IMR-90 (cell line): Measurements from ENCODE around the gene DHCR24. TPM values are rescaled to one million over a fixed set of nuclear protein-coding genes. Genes with fewer than 3 reads are reported as not detected.
A peak's percentile ranks its signal among the peaks of the same experiment; 100 is the strongest.

Experiments
- ATAC-seq: fragments of 200-7000 bp; cut with Tn5 transposase; 2 replicates; pipeline ENCODE4 v1.9.1; 2020; ENCODE audit warnings: low read depth, mild to moderate bottlenecking, moderate library complexity
- BruUV-seq: library from RNA; stranded (reverse); fragments of 400-500 nt; replicated peaks from 2 replicates; lab custom pipeline; 2021; lab: Mats Ljungman, UMichigan
- CTCF ChIA-PET: fragments of 300-600 bp; formaldehyde crosslinking; extraction: SDS; loops from one replicate; lab custom pipeline; 2021; ENCODE audit warnings: antibody characterized with exemption; lab: Yijun Ruan, JAX
- POLR2A ChIA-PET: fragments of 300-600 bp; sonication (Branson Sonifier 250); formaldehyde crosslinking; loops from one replicate; lab custom pipeline; 2022; ENCODE audit warnings: antibody characterized with exemption; ENCODE audit not compliant: unreplicated experiment; lab: Charles Lee
- DNase-seq: peaks from one replicate; pipeline ENCODE4 v3.0.0; 2013
- H2AFZ ChIP-seq: replicated peaks from 2 replicates; pipeline ENCODE3; 2013; ENCODE audit warnings: low read length, mild to moderate bottlenecking; ENCODE audit not compliant: poor library complexity
- H2AK5ac ChIP-seq: 2 replicates; pipeline ENCODE4 v1.6.1; 2013; ENCODE audit warnings: low read depth, low read length, inconsistent platforms
- H2AK9ac ChIP-seq: replicated peaks from 2 replicates; pipeline ENCODE3; 2013; ENCODE audit warnings: mild to moderate bottlenecking, low read depth, low read length, moderate library complexity; ENCODE audit not compliant: poor library complexity
- H2BK120ac ChIP-seq: 2 replicates; pipeline ENCODE4 v1.6.1; 2013; ENCODE audit warnings: low read depth, low read length, inconsistent platforms
- H2BK15ac ChIP-seq: 3 replicates; pipeline ENCODE4 v1.6.1; 2013; ENCODE audit warnings: low read depth, low read length, inconsistent platforms
- H2BK20ac ChIP-seq: 2 replicates; pipeline ENCODE4 v1.6.1; 2013; ENCODE audit warnings: low read depth, mild to moderate bottlenecking, inconsistent platforms, low read length, moderate library complexity
- H2BK5ac ChIP-seq: 2 replicates; pipeline ENCODE4 v1.6.1; 2013; ENCODE audit warnings: mild to moderate bottlenecking, low read depth, low read length, inconsistent platforms; ENCODE audit not compliant: poor library complexity, severe bottlenecking
- H3K14ac ChIP-seq: replicated peaks from 2 replicates; pipeline ENCODE4 v1.6.1; 2013; ENCODE audit warnings: low read depth, low read length, inconsistent platforms
- H3K18ac ChIP-seq: 2 replicates; pipeline ENCODE4 v1.6.1; 2013; ENCODE audit warnings: low read depth, low read length, control low read depth
- H3K23ac ChIP-seq: 2 replicates; pipeline ENCODE4 v1.6.1; 2013; ENCODE audit warnings: low read depth, low read length, inconsistent platforms
- H3K27ac ChIP-seq: 2 replicates; pipeline ENCODE4 v1.5.1; 2013; ENCODE audit warnings: mild to moderate bottlenecking, control low read depth, low read length; ENCODE audit not compliant: insufficient read depth
- H3K27me3 ChIP-seq: 2 replicates; pipeline ENCODE4 v1.6.1; 2013; ENCODE audit warnings: low read length; ENCODE audit not compliant: control insufficient read depth, insufficient read depth
- H3K36me3 ChIP-seq: 2 replicates; pipeline ENCODE4 v1.6.1; 2013; ENCODE audit warnings: low read length, mixed read lengths; ENCODE audit not compliant: control insufficient read depth, insufficient read depth
- H3K4ac ChIP-seq: 2 replicates; pipeline ENCODE4 v1.6.1; 2013; ENCODE audit warnings: low read depth, low read length, inconsistent platforms
- H3K4me1 ChIP-seq: 2 replicates; pipeline ENCODE4 v1.6.1; 2013; ENCODE audit warnings: low read length, mixed read lengths; ENCODE audit not compliant: control insufficient read depth, insufficient read depth
- H3K4me2 ChIP-seq: 2 replicates; pipeline ENCODE4 v1.6.1; 2013; ENCODE audit warnings: low read depth, mild to moderate bottlenecking, control low read depth, low read length, moderate library complexity
- H3K4me3 ChIP-seq: 2 replicates; pipeline ENCODE4 v1.5.1; 2013; ENCODE audit warnings: low read depth, mild to moderate bottlenecking, control low read depth, low read length, moderate library complexity; ENCODE audit not compliant: insufficient read depth
- H3K56ac ChIP-seq: 2 replicates; pipeline ENCODE4 v1.6.1; 2013; ENCODE audit warnings: low read length, inconsistent platforms; ENCODE audit not compliant: insufficient read depth; ENCODE audit errors: extremely low read depth
- H3K79me1 ChIP-seq, 2 experiments: 2 replicates each; pipeline ENCODE4 v1.6.1; 2013; ENCODE audit warnings: low read length in 2 of 2, inconsistent platforms in 1 of 2, low read depth in 1 of 2
- H3K9ac ChIP-seq: 2 replicates; pipeline ENCODE4 v1.6.1; 2013; ENCODE audit warnings: low read depth, low read length, control low read depth
- H3K9me1 ChIP-seq: 2 replicates; pipeline ENCODE4 v1.6.1; 2013; ENCODE audit warnings: low read length, inconsistent platforms; ENCODE audit not compliant: insufficient read depth
- H3K9me3 ChIP-seq: 2 replicates; pipeline ENCODE4 v1.6.1; 2013; ENCODE audit warnings: low read length; ENCODE audit not compliant: control insufficient read depth, insufficient read depth
- H4K20me1 ChIP-seq: 2 replicates; pipeline ENCODE4 v1.6.1; 2013; ENCODE audit warnings: low read length, inconsistent platforms; ENCODE audit not compliant: insufficient read depth
- H4K5ac ChIP-seq: 2 replicates; pipeline ENCODE4 v1.6.1; 2013; ENCODE audit warnings: mild to moderate bottlenecking, low read depth, low read length, control low read depth
- H4K8ac ChIP-seq, 2 experiments: 2 replicates each; pipeline ENCODE4 v1.6.1; 2013; ENCODE audit warnings: low read depth in 2 of 2, low read length in 2 of 2, control low read depth in 1 of 2, inconsistent platforms in 1 of 2
- H4K91ac ChIP-seq: 2 replicates; pipeline ENCODE4 v1.6.1; 2013; ENCODE audit warnings: low read depth, low read length, inconsistent platforms; ENCODE audit not compliant: insufficient read depth
- BHLHE40 ChIP-seq: fragments of 150-350 bp; IDR thresholded peaks from 2 replicates; pipeline ENCODE4 v1.6.1; 2016; ENCODE audit warnings: mild to moderate bottlenecking, low read depth, low read length
- CEBPB ChIP-seq: IDR thresholded peaks from 2 replicates; pipeline ENCODE4 v1.6.1; 2012; ENCODE audit warnings: low read depth, low read length, improper control_type of control experiment
- CHD1 ChIP-seq: IDR thresholded peaks from 2 replicates; pipeline ENCODE4 v1.6.1; 2012; ENCODE audit warnings: low read depth, low read length, improper control_type of control experiment
- CTCF ChIP-seq: conservative IDR thresholded peaks from 2 replicates; pipeline ENCODE4 v1.5.1; 2012; ENCODE audit warnings: mild to moderate bottlenecking, low read depth, low read length, improper control_type of control experiment
- ELK1 ChIP-seq: fragments of 150-350 bp; IDR thresholded peaks from 2 replicates; pipeline ENCODE4 v1.6.1; 2016; ENCODE audit warnings: low read depth, mild to moderate bottlenecking, low read length, moderate library complexity, borderline replicate concordance
- FOS ChIP-seq: fragments of 150-350 bp; IDR thresholded peaks from 2 replicates; pipeline ENCODE4 v1.6.1; 2016; ENCODE audit warnings: low read depth, low read length
- MAFK ChIP-seq: IDR thresholded peaks from 2 replicates; pipeline ENCODE4 v1.6.1; 2012; ENCODE audit warnings: low read depth, low read length, improper control_type of control experiment
- MAZ ChIP-seq: IDR thresholded peaks from 2 replicates; pipeline ENCODE4 v1.6.1; 2012; ENCODE audit warnings: low read depth, mild to moderate bottlenecking, low read length, improper control_type of control experiment, moderate library complexity, borderline replicate concordance
- MXI1 ChIP-seq: IDR thresholded peaks from 2 replicates; pipeline ENCODE4 v1.6.1; 2012; ENCODE audit warnings: low read depth, mild to moderate bottlenecking, low read length, moderate library complexity, borderline replicate concordance
- NFE2L2 ChIP-seq: fragments of 150-350 bp; IDR thresholded peaks from 2 replicates; pipeline ENCODE4 v1.6.1; 2016; ENCODE audit warnings: low read depth, mild to moderate bottlenecking, low read length
- RAD21 ChIP-seq: IDR thresholded peaks from 2 replicates; pipeline ENCODE4 v1.6.1; 2012; ENCODE audit warnings: low read length, improper control_type of control experiment
- RCOR1 ChIP-seq: IDR thresholded peaks from 2 replicates; pipeline ENCODE4 v1.6.1; 2012; ENCODE audit warnings: mild to moderate bottlenecking, low read length, improper control_type of control experiment; ENCODE audit not compliant: insufficient replicate concordance
- RFX5 ChIP-seq: IDR thresholded peaks from 2 replicates; pipeline ENCODE4 v1.8.0; 2012; ENCODE audit warnings: low read depth, mild to moderate bottlenecking, low read length, moderate library complexity
- SMC3 ChIP-seq: fragments of 150-350 bp; IDR thresholded peaks from 2 replicates; pipeline ENCODE4 v1.6.1; 2016; ENCODE audit warnings: low read depth, mild to moderate bottlenecking, antibody characterized with exemption, low read length, moderate library complexity
- WGBS, 2 experiments: methylation state at CpG; one replicate each; pipeline versions ENCODE4 v1.1.5 to v1.1.7; 2013; ENCODE audit warnings: missing lambda C conversion rate in 2 of 2; ENCODE audit not compliant: insufficient read length in 1 of 2; ENCODE audit errors: extremely low coverage in 2 of 2; 5-methylcytosine and 5-hydroxymethylcytosine counted together
- dilution Hi-C: fragments of 300-500 bp; cut with HindIII; formaldehyde crosslinking; loops from one replicate; pipeline ENCODE4 v1.14.3; 2018; ENCODE audit warnings: low sequenced_read_pairs; ENCODE audit not compliant: unreplicated experiment
- in situ Hi-C: fragments of 300-500 bp; cut with MboI; formaldehyde crosslinking; loops from 3 replicates; pipeline ENCODE4 v1.14.3; 2019; ENCODE audit warnings: low sequenced_read_pairs, inconsistent platforms, mixed read lengths
- intact Hi-C: fragments of 100-400 bp; cut with micrococcal nuclease; formaldehyde crosslinking; loops from 2 replicates; pipeline ENCODE4 v1.10.0; 2022
- polyA plus RNA-seq, 3 experiments: library from polyadenylated mRNA; depleted of rRNA; stranded (reverse); fragments of >200 nt; gene quantifications; 2 replicates each; pipeline ENCODE4 v1.2.3, GENCODE V29; 2012; ENCODE audit warnings: low replicate concordance in 1 of 3
- total RNA-seq: library from RNA; depleted of rRNA; stranded (reverse); fragments of >200 nt; gene quantifications from 2 replicates; pipeline ENCODE4 v1.2.3, GENCODE V29; 2012

The DHCR24 gene
- total and polyA plus RNA-seq, 2 of the 4 experiments (the other 2 are of a cell fraction), result 130 to 194 TPM

GRCh38 chr1:54800899-54801759 lies 85.9 kb downstream of the DHCR24 start, which contains the start of gene TTC22:
Gene TTC22 (minus strand): TSS chr1:54801323. CDS start chr1:54801163, 160 bp downstream.
- Histone ChIP-seq H3K27me3 (peaks cover 46% of the 10 kb centered on the region), H3K4me1 (no peaks in the 10 kb centered on the region; the same call in 1 of the 2 replicates), H4K8ac (no peak within 1 kb of the TSS), H3K14ac (no peak within 1 kb of the TSS), H4K5ac (no peak within 1 kb of the TSS), H2BK15ac (no peak within 1 kb of the TSS), H2AK5ac (no peak within 1 kb of the TSS), H3K9me3 (no peaks in the 10 kb centered on the region), H3K4ac (no peak within 1 kb of the TSS), H3K9ac (no peak within 1 kb of the TSS), H3K4me3 (no peak within 1 kb of the TSS), H2AK9ac (no peak within 1 kb of the TSS), H2BK120ac (no peak within 1 kb of the TSS), H3K27ac (no peak within 1 kb of the TSS), H3K23ac (no peak within 1 kb of the TSS), H3K9me1 (0 out of 2 replicates have a peak, but pooled peaks cover 2% of the 10 kb centered on the region), H2AFZ (peak within 1 kb of the TSS; percentile 47), H2BK20ac (no peak within 1 kb of the TSS), H3K36me3 (no peaks in the 10 kb centered on the region), H4K91ac (no peak within 1 kb of the TSS), H3K79me1 (no peaks in the 10 kb centered on the region), H3K56ac (no peak within 1 kb of the TSS), H3K4me2 (no peak within 1 kb of the TSS; the same call in 1 of the 2 replicates), H4K20me1 (no peaks in the 10 kb centered on the region), H2BK5ac (no peak within 1 kb of the TSS), H3K18ac (no peak within 1 kb of the TSS)
- in situ Hi-C loops, result no loop called here
- dilution Hi-C loops, result no loop called here
- 16% methylated on average over 34 of the region's 58 CpGs; no CpG with 5 or more reads in 1 of the 2 experiments for WGBS, 2 experiments
- intact Hi-C loops, result no loop called here
- ChIA-PET POLR2A (interaction anchor here (0.6 kb wide), 1 partner anchor 72 kb away, joined by 4 read pairs; no protein-coding TSS in a partner anchor), CTCF (no interaction called here)
- ATAC-seq, result peak; percentile 46; the same call in 1 of the 2 replicates
- no TSS peak for BruUV-seq
- DNase-seq, result no peak
- TF ChIP-seq MAFK (no peak), BHLHE40 (no peak), NFE2L2 (no peak), CEBPB (no peak; the same call in 1 of the 2 replicates), CTCF (no peak), RFX5 (no peak), ELK1 (no peak), MXI1 (no peak), FOS (no peak), CHD1 (no peak), SMC3 (no peak), RAD21 (no peak), RCOR1 (no peak), MAZ (no peak)
